ENCODE measurements around the gene CNTNAP2. TPM values are rescaled to one million over a fixed set of nuclear protein-coding genes. Genes with fewer than 3 reads are reported as not detected.

CNTNAP2 gene
- total and polyA plus RNA-seq, 2 of the 13 experiments (the other 11 are each of a cell fraction or from before 2014, with no cell fraction given), result 0.40 to 0.42 TPM

DNA sequence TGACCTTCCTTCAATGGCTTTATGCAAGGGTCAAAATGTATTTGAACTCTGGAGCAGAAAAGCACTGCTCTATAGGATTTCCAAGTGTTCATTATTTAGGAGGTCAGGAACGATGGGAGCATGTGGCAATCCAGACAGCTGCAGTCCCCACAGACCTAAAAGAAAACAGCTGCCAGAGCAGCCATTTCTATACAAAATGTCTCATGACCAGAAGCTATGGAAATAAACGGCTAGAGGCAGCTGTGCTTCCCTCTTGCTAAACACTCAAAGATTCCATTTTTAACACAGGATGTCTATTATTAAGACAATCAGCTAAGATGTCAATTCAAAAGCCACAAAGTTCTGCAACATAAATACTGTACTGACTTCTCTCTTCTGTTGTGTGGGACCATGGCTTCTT is 1594.8 kb downstream of the CNTNAP2 start:
- ATAC-seq (no peak), DNase-seq (ENCODE audit: low spot score) (no peak), FAIRE-seq (no peak)
- Histone ChIP-seq H3K9me3 (ENCODE audit: low read length) (peaks cover 71% of the 10 kb centered on the region), H3K4me1 (ENCODE audit: insufficient read depth, low read length) (no peaks in the 10 kb centered on the region), H3K36me3 (replicated peaks in 1 of 2; ENCODE audit: control insufficient read depth in 1 of 2, insufficient read depth in 2 of 2, low read length in 2 of 2) (no peaks in the 10 kb centered on the region), H2AFZ (ENCODE audit: low read length) (no peak overlapping the region), H3K4me3 (replicated peaks in 1 of 3; ENCODE audit: insufficient read depth in 1 of 3, low read depth in 2 of 3, low read length in 3 of 3) (no peak overlapping the region), H3K4me2 (ENCODE audit: low read depth, low read length) (no peak overlapping the region), H3K9ac (ENCODE audit: insufficient read depth, low read depth, low read length) (no peak overlapping the region), H3K79me2 (ENCODE audit: insufficient read depth, low read length) (no peaks in the 10 kb centered on the region), H4K20me1 (ENCODE audit: insufficient read depth, low read length) (no peaks in the 10 kb centered on the region), H3K27ac (ENCODE audit: extremely low read length, insufficient read depth, low read length) (no peak overlapping the region), H3K27me3 (ENCODE audit: control insufficient read depth in 1 of 2, insufficient read depth in 2 of 2, low read length in 2 of 2) (no peaks in the 10 kb centered on the region)
- CTCF ChIA-PET (ENCODE audit: low intra/inter-chr PET ratio, low total read pairs), result no interaction called here
- POLR2A ChIA-PET, result no interaction called here
- 0% methylated on average over 2 of the region's 2 CpGs for WGBS (ENCODE audit: low lambda C conversion rate)
- no TSS peak for BruUV-seq (replicated peaks)
- in situ Hi-C loops (cut with HindIII; ENCODE audit: extremely low pct_ligation_motif_present, low pct_unique_long_range_greater_than_20kb) (no loop called here), intact Hi-C loops (cut with micrococcal nuclease; ENCODE audit: unreplicated experiment) (no loop called here)
- TF ChIP-seq, protein P1, sequence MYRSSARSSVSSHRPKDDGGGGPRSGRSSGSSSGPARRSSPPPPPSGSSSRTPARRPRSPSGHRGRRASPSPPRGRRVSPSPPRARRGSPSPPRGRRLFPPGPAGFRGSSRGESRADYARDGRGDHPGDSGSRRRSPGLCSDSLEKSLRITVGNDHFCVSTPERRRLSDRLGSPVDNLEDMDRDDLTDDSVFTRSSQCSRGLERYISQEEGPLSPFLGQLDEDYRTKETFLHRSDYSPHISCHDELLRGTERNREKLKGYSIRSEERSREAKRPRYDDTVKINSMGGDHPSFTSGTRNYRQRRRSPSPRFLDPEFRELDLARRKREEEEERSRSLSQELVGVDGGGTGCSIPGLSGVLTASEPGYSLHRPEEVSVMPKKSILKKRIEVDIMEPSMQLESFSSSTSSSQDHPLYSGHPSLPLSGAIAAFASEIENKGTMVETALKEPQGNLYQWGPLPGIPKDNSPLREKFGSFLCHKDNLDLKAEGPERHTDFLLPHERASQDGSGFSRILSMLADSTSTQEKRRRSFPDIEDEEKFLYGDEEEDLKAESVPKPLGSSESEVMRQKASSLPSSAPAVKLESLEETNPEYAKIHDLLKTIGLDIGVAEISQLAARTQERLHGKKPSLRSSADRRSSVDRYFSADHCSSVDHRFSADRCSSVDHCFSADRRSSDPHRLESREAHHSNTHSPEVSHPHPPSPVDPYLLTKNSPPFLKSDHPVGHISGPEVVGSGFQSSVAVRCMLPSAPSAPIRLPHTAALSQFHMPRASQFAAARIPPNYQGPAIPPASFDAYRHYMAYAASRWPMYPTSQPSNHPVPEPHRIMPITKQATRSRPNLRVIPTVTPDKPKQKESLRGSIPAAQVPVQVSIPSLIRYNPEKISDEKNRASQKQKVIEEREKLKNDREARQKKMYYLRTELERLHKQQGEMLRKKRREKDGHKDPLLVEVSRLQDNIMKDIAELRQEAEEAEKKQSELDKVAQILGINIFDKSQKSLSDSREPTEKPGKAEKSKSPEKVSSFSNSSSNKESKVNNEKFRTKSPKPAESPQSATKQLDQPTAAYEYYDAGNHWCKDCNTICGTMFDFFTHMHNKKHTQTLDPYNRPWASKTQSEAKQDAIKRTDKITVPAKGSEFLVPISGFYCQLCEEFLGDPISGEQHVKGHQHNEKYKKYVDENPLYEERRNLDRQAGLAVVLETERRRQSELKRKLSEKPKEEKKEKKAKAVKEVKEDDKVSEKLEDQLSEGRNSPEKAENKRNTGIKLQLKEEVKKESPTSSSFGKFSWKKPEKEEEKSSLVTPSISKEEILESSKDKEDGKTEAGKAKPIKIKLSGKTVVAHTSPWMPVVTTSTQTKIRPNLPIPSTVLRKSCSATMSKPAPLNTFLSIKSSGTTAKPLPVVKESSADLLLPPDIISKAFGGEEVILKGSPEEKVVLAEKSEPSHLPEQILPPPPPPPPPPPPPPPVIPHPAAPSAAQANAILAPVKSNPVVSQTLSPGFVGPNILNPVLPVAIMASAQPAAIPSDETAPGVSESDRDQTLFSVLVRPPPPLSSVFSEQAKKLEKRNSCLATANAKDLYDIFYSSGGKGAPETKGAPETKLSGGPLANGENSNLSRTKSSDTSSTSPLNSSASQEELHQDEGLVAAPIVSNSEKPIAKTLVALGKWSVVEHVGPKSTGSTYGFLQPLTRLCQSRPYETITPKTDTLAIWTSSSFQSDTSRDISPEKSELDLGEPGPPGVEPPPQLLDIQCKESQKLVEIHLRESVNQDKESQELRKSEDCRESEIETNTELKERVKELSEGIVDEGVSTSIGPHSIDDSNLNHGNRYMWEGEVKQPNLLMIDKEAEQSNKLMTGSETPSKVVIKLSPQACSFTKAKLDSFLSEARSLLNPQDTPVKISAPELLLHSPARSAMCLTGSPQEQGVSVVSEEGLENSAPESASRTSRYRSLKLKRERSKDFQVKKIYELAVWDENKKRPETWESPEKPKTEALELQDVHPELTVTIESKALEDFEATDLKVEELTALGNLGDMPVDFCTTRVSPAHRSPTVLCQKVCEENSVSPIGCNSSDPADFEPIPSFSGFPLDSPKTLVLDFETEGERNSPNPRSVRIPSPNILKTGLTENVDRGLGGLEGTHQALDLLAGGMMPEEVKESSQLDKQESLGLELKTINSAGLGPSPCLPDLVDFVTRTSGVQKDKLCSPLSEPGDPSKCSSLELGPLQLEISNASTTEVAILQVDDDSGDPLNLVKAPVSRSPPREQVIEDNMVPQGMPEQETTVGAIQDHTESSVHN (CRISPR knock-in tag; IDR thresholded peaks at IDR 0.05), result no peak
- TF ChIP-seq SIN3A (IDR thresholded peaks at IDR 0.05; ENCODE audit: borderline replicate concordance, low read depth, low read length), result no peak
- no peak for TF ChIP-seq ATF1 (CRISPR knock-in tag; IDR thresholded peaks at IDR 0.05)
- no peak for TF ChIP-seq MED13 (CRISPR knock-in tag; IDR thresholded peaks at IDR 0.05)
- TF ChIP-seq, protein P2, sequence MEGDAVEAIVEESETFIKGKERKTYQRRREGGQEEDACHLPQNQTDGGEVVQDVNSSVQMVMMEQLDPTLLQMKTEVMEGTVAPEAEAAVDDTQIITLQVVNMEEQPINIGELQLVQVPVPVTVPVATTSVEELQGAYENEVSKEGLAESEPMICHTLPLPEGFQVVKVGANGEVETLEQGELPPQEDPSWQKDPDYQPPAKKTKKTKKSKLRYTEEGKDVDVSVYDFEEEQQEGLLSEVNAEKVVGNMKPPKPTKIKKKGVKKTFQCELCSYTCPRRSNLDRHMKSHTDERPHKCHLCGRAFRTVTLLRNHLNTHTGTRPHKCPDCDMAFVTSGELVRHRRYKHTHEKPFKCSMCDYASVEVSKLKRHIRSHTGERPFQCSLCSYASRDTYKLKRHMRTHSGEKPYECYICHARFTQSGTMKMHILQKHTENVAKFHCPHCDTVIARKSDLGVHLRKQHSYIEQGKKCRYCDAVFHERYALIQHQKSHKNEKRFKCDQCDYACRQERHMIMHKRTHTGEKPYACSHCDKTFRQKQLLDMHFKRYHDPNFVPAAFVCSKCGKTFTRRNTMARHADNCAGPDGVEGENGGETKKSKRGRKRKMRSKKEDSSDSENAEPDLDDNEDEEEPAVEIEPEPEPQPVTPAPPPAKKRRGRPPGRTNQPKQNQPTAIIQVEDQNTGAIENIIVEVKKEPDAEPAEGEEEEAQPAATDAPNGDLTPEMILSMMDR (CRISPR knock-in tag; IDR thresholded peaks at IDR 0.05), result no peak
- TF ChIP-seq, protein P3, sequence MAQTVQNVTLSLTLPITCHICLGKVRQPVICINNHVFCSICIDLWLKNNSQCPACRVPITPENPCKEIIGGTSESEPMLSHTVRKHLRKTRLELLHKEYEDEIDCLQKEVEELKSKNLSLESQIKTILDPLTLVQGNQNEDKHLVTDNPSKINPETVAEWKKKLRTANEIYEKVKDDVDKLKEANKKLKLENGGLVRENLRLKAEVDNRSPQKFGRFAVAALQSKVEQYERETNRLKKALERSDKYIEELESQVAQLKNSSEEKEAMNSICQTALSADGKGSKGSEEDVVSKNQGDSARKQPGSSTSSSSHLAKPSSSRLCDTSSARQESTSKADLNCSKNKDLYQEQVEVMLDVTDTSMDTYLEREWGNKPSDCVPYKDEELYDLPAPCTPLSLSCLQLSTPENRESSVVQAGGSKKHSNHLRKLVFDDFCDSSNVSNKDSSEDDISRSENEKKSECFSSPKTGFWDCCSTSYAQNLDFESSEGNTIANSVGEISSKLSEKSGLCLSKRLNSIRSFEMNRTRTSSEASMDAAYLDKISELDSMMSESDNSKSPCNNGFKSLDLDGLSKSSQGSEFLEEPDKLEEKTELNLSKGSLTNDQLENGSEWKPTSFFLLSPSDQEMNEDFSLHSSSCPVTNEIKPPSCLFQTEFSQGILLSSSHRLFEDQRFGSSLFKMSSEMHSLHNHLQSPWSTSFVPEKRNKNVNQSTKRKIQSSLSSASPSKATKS (CRISPR knock-in tag; IDR thresholded peaks at IDR 0.05), result no peak
